ENCODE measurements around the gene RNF150. TPM values are rescaled to one million over a fixed set of nuclear protein-coding genes. Genes with fewer than 3 reads are reported as not detected.
A peak's percentile ranks its signal among the peaks of the same experiment; 100 is the strongest.
"Not testable (repeated sequence)": the region's sequence is repeated elsewhere in the genome, so short reads cannot be mapped to it uniquely, and the experiment has no call there.

The RNF150 gene
- total and polyA plus RNA-seq, 8 donors: 1.9 to 15.2 (median 14.1) TPM

GRCh38 chr4:141177171-141177570, 43.9 kb upstream of the RNF150 start:
- no peak for TF ChIP-seq CTCF (IDR thresholded peaks at IDR 0.05)
- Histone ChIP-seq H3K9me3 (no peaks in the 10 kb centered on the region), H3K4me3 (no peak overlapping the region), H3K27ac (no peak overlapping the region), H3K36me3 (no peaks in the 10 kb centered on the region), H3K4me1 (no peaks in the 10 kb centered on the region), H3K27me3 (no peaks in the 10 kb centered on the region)
- intact Hi-C loops (cut with DNase I): no loop called here
- ATAC-seq (no peak), DNase-seq (no peak)

- intact Hi-C loops (cut with DNase I): no loop called here
- no peak overlapping the region for H3K4me3 ChIP-seq
- no peak overlapping the region for H3K27ac ChIP-seq
- ATAC-seq (no peak), DNase-seq (no peak)
- no peaks in the 10 kb centered on the region for H3K4me1 ChIP-seq
- H3K9me3 ChIP-seq: no peaks in the 10 kb centered on the region
- no peaks in the 10 kb centered on the region for H3K27me3 ChIP-seq
- no peak for TF ChIP-seq CTCF (IDR thresholded peaks at IDR 0.05)
- H3K36me3 ChIP-seq: no peaks in the 10 kb centered on the region
Observed at GRCh38 chr4:141174457-141174856, 41.2 kb upstream of the RNF150 start.

- Histone ChIP-seq H3K27ac (no peak overlapping the region), H3K9me3 (peaks cover 0 to 10% of the 10 kb centered on the region in 2 donors), H3K4me3 (no peak overlapping the region), H3K36me3 (no peaks in the 10 kb centered on the region), H3K27me3 (no peaks in the 10 kb centered on the region), H3K4me1 (no peaks in the 10 kb centered on the region)
- peak in 1 of 4 donors; percentile 43 for DNase-seq
- ATAC-seq: no peak
- intact Hi-C loops (cut with DNase I): no loop called here
- TF ChIP-seq CTCF (IDR thresholded peaks at IDR 0.05): no peak
Observed at GRCh38 chr4:141170671-141171070, 37.4 kb upstream of the RNF150 start.

- Histone ChIP-seq H3K9me3 (peaks cover 0 to 10% of the 10 kb centered on the region in 2 donors), H3K36me3 (no peaks in the 10 kb centered on the region), H3K27ac (no peak overlapping the region), H3K4me1 (no peaks in the 10 kb centered on the region), H3K27me3 (no peaks in the 10 kb centered on the region), H3K4me3 (no peak overlapping the region)
- intact Hi-C loops (cut with DNase I): no loop called here
- TF ChIP-seq CTCF (IDR thresholded peaks at IDR 0.05): no peak
- ATAC-seq: no peak
- DNase-seq: no peak
Observed at GRCh38 chr4:141169391-141169790, 36.1 kb upstream of the RNF150 start.

GRCh38 chr4:141165001-141165400, 31.7 kb upstream of the RNF150 start:
- ATAC-seq; H3K4me1 ChIP-seq; H3K27me3 ChIP-seq; H3K4me3 ChIP-seq; DNase-seq; H3K36me3 ChIP-seq; H3K9me3 ChIP-seq; H3K27ac ChIP-seq; intact Hi-C loops (cut with DNase I): not testable (repeated sequence)

- DNase-seq: no peak
- intact Hi-C loops (cut with DNase I): no loop called here
- no peaks in the 10 kb centered on the region for H3K36me3 ChIP-seq
- H3K9me3 ChIP-seq: no peaks in the 10 kb centered on the region
- no peaks in the 10 kb centered on the region for H3K27me3 ChIP-seq
- H3K27ac ChIP-seq: no peak overlapping the region
- no peaks in the 10 kb centered on the region for H3K4me1 ChIP-seq
- H3K4me3 ChIP-seq: no peak overlapping the region
- no peak for ATAC-seq
- TF ChIP-seq CTCF (IDR thresholded peaks at IDR 0.05): no peak
Observed at GRCh38 chr4:141159027-141159426, 25.8 kb upstream of the RNF150 start.
